ENCODE results near the gene SRRD.

- TF ChIP-seq POLR2AphosphoS5 (IDR thresholded peaks at IDR 0.05; ENCODE audit: low read depth, low read length) (no peak), POLR2A (IDR thresholded peaks at IDR 0.05; ENCODE audit: low read depth, low read length) (no peak), TAF1 (IDR thresholded peaks at IDR 0.05; ENCODE audit: borderline replicate concordance, low read depth, low read length) (no peak)
Measured at GRCh38 chr22:26527574-26528465, 44.1 kb downstream of the SRRD start.
